SIG-M5 (cell line): Measurements from ENCODE around the gene FSHR.

Experiments
- DNase-seq: peaks from one replicate; lab custom pipeline; 2025; lab: John Stamatoyannopoulos, UW

Gene FSHR

DNA sequence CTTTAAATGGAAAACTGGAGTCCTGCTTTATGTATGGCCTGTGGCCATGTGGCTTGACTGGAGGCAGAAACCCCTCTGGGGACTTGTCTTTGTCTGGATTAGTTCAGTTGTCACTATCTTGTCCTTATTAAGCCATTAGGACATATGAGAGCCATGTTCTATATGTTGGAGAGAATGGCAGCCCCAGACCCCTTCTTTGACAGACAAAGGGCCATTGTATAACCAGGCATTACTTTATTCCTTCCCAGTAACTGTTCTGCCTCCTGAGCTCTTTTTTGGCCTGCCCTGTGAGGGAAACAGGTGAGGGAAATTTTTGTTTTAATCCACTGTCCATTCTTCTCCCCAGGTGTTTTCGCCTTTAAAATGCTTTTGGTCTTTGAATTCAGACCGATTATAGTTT lies 43.3 kb downstream of the FSHR start:
- no peak for DNase-seq

GRCh38 chr2:49110571-49110970 lies 43.7 kb downstream of the FSHR start:
- no peak for DNase-seq

- DNase-seq: no peak
These were observed 45.5 kb downstream of the FSHR start for GRCh38 chr2:49108851-49109250.

GRCh38 chr2:49108436-49108835 lies 45.9 kb downstream of the FSHR start:
- DNase-seq: no peak

- DNase-seq: no peak
These were observed 48.8 kb downstream of the FSHR start for GRCh38 chr2:49105506-49105905.

DNA sequence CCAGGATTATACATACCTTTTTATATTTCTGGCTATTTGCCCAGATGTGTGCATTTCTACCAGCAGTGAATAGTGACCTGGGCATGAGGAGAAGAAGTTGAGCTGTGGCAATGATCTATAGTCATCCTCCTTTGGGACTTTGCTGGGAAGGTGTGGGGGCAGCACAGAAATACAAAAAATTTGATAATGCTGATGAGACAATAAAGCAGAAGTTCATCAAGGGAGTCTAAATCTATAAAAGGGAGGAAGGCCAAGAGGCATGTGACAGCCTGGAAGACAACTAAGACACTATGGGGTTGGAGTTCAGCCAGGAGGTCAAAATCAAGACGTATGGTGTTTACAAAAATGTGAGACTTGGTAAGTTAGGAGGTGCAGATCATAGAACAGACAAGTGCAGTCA lies 52.2 kb downstream of the FSHR start:
- DNase-seq: no peak

GRCh38 chr2:49080681-49081080 lies 73.6 kb downstream of the FSHR start:
- DNase-seq: no peak

GRCh38 chr2:49070716-49071115 lies 83.6 kb downstream of the FSHR start:
- DNase-seq: no peak

DNA sequence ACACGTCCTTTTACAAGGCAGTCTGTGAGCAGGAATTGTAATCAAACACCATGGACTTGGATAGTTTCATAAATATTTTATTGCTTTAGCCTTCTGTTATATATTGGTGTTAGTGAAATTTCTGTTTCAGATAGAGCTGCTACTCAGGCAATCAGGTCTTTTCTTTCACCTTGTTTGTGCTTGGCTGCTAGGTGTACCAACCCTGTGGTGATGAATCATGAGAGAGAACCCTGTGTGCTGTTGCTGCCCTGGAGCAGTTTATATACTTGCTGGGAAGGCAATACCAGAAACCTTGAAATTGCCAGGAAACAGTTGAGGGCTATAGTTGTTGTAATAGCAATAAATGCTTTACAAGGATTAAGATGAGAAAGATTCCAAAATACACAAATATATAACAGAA lies 84.5 kb downstream of the FSHR start:
- DNase-seq: no peak

- DNase-seq: no peak
These were observed 85.7 kb downstream of the FSHR start for GRCh38 chr2:49068613-49069012.

DNA sequence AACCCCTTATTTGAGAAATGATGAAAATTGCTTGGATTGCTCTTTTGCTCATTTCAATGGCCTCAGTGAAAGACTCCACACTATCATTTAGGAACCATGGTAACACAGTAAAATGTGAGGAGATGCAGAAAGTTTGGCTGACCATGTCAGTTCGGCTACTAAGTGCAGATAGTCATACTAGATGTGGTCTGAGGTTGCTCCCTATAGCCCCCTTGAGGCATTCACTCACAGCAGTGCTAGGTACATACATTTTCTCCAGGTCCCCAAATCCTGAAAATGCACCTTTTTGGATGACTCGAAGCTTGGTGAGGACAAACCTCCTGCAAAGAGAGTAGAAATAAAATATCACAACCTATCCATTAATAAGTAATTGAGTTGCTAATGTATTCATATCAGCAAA lies 86.3 kb downstream of the FSHR start:
- no peak for DNase-seq

- DNase-seq: no peak
These were observed 101.2 kb downstream of the FSHR start for GRCh38 chr2:49053156-49053555.

GRCh38 chr2:49050265-49050664 lies 104.0 kb downstream of the FSHR start:
- DNase-seq: no peak

- DNase-seq: no peak
These were observed 105.2 kb downstream of the FSHR start for GRCh38 chr2:49049161-49049560.

DNA sequence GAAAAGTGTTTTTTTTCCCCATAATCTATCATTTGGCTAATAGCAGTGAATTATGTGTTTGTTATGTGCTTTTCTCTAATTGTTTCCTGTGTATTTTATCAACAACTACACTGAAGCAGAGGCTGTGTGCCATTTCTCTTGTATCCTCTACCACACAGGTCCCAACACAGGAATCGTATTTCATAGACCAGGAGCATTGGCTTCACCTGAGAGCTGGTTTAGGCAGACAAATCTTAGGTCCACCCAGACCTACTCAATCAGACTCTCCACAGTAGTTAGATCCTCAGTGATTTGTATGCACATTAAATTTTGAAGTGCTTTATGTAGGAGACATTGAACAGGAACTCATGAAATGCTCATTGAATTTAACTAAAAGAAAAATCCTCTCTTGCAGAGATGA lies 109.2 kb downstream of the FSHR start:
- DNase-seq: no peak

DNA sequence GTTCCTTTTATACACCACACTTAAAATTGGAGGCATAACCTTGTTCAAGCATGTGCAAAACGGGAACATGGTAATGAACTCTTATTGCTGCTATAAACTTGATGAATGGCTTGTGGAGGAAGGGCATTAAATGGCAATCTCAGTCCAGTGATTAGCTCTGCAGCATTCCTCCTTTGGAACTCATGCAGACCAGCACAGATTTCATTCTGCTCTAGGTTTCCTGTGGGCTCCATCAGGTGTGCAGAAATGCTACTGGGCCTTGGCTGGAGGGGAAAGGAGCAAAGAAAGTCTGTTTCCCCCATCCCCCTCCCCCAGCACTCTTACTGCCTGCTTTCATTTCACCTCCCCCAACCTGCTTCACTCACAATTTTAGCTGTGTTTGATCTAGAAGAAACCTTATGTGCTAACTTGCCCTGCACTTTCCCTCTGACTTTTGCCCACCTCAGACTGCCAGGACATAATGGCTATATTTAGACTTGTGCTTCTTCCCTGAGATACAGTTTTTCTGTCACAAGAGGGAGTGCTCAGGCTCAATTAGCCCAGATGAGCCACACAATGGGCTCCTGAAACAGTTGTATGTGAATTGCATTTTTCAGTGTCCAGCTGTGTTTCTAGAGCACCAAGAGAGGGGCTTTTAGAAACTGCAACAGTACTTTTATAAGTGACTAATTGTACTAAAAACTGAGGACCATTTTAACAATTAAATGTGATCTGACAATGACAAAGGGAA lies 109.8 kb downstream of the FSHR start:
- no peak for DNase-seq

DNA sequence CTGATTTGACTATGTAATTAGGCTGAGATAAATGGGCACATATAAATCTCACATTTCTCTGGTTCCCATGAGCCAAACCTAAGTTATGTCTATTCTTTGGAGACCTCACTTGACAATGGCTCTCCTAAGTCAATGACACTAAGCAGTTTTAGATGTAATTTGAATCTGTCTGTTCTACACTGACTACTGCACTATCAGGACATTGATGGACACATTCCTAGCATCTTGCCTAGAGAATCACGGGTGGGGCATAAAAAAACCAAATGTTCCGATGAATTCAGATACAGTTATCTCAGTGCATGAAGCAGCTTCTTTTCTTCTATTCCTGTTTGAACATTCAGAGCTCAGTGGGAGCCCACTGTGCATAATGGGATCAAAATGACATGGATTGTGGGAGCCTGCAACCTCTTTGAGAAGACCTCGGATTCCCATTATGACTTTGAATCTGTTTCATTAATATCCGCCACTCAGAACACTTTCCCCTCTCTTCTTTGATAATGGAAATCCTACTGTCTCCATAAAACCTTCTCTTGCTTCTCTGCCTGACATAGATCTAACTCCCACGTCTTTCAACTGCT lies 110.8 kb downstream of the FSHR start:
- DNase-seq: no peak

DNA sequence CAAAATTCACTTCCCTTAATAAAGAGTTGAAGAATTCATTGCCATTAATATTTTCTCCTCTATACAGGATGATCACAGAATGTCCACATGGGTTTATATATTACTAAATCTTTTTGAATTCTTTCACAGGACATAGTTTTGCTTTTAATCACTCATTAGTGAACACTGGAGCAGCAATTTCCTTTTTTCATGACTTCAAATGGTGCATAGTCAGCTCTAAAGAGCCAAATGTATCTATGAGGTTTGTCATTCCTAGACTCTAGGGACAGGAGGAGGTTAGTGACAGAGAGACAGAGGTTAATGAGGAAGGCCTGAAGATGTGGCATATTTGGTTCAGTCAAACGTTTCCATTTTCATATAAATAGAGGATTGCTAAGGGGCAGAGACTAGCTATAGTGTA lies 111.8 kb downstream of the FSHR start:
- DNase-seq: no peak

- no peak for DNase-seq
These were observed 113.3 kb downstream of the FSHR start for GRCh38 chr2:49041061-49041460.

- no peak for DNase-seq
These were observed 117.1 kb downstream of the FSHR start for GRCh38 chr2:49037197-49037596.

DNA sequence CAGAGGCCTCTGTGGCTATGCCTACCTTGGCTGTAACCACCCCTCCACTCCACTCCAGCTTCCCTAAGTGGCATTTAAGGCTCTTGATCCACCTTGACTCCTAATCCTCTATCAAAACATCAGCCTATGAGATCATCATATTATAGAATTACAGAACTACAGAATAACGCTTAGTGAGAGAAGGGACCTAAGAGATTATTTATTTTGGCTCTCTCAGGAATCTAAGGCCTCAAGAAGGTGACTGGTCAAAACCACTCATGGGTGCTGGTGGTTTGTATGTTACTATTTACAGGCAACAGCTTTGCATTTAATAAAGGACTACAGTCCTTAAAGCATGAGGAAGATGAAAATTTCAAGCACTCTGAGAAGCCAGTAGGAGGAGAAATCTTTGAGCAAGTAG lies 118.8 kb downstream of the FSHR start:
- DNase-seq: no peak

DNA sequence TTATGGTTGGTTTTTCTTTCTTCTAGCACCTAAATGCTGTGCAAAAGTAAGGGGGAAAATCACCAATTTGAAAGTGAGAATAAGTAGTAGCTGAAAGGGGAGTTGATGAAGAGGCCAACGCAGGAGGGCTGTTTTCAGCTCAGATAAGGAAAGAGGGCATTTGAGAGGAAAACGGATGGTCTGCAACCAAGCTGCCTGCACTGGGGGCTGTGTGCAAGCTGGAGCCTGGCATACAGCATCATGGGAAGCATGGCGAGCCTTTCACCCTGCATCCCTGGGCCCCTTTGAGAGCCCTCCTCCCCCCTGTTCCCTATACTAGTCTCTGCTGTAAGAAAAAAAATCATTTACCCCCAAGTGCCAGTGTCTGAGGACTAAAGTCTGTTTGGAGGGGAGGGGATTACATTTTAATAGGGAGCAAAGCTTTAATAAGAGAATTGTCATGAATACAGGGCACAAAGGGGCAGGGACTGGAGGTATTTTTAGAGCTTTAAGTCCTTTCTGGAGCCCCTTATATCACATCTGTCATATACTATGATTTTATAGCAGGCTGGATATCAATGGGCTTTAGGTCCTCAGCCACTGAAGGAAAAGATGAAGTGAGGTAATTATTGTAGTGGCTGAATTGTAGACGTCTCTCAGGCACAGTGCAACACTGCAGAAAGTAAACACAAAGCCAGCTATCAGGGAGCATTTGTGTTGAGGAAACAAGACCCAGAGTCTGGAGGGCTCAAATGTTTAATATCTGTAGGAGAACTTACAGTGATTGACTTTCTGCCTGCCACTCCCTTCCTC lies 120.7 kb downstream of the FSHR start:
- DNase-seq: no peak

DNA sequence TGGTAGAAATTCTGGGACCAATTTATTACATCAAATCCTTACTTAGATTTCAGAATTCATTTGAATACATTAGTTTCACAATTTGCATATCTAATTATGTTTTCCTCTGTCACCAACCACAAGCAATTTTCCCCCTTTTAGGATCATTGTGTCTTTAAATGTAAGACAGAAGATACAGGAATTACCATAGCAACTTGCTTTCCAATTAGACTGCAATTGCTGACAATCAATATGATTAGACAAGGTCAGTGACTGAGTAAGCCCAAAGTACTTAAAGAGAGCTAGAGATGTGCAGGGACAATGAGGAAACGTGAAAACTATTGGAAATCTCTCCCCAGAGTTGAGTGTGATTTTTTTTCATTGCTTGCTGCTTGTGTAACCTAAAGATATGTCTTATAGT lies 121.4 kb downstream of the FSHR start:
- DNase-seq: no peak
